Hematopoietic multipotent progenitor cell treated with erythropoietin and hydrocortisone succinate and interleukin-3 and kit ligand, for 6 days (in vitro differentiated cells): ENCODE data around the gene TCP11L1.
A peak's percentile ranks its signal among the peaks of the same experiment; 100 is the strongest.
"Not testable (repeated sequence)": the region's sequence is repeated elsewhere in the genome, so short reads cannot be mapped to it uniquely, and the experiment has no call there.

Source experiments
- DNase-seq: peaks from one replicate; pipeline ENCODE4 v3.0.0-alpha.2; 2015

The TCP11L1 gene

GRCh38 chr11:33039274-33040032, at the start of gene TCP11L1:
Gene TCP11L1, plus strand, starts transcription at chr11:33039572. Its CDS starts 4,202 bp downstream, at chr11:33043774.
- peak; percentile 94 for DNase-seq

GRCh38 chr11:32990481-32990880, 48.9 kb upstream of the TCP11L1 start:
- DNase-seq = no peak

DNA sequence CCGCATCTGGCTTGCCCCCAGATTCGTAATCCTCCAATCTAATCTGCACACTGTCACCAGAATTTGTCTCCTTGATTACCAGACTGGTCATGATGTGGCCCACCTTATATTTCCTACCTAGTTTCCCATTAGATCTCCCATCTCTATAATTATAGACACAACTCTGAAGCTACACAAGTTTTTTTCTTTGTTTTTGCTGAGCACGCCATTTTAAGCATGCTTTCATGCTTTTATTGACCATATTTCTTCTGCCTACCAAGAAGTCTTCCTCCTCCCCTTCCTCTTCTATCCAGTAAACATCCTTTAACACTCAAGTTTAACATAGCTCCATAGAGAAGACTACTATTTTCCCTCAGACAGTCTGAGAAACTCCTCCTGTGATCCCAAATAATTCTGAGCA, 47.9 kb upstream of the TCP11L1 start:
- DNase-seq = no peak

DNA sequence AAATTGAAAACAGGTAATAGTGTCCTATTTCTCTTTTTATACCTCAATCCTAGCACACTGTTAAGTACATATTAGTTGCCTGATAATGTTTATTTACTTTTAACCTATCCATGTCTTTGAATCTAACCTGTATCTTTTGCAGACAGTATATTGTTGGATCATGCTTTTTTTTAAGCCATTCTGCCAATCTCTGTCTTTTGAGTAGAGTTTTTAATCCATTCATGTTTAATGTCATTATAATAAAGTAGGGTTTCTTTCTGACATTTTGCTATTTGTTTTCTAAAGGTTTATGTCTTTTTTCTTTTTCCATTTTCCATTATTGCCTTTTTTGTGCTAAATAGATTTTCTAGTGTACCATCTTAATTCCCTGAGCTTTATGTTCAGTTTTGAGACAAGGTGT, 47.5 kb upstream of the TCP11L1 start:
- DNase-seq = no peak

DNA sequence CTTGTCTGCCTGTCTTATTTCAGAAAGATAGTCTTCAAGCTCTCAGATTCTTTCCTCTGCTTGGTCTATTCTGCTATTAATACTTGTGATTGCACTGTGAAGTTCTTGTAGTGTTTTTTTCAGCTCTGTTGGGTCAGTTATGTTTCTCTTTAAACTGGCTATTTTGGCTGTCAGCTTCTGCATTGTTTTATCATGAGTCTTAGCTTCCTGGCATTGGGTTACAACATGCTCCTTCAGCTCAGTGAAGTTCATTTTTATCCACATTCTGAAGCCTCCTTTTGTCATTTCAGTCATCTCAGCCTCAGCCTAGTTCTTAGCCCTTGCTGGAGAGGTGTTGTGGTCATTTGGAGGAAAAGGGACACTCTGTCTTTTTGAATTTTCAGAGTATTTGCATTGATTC, 39.2 kb upstream of the TCP11L1 start:
- DNase-seq = no peak

DNA sequence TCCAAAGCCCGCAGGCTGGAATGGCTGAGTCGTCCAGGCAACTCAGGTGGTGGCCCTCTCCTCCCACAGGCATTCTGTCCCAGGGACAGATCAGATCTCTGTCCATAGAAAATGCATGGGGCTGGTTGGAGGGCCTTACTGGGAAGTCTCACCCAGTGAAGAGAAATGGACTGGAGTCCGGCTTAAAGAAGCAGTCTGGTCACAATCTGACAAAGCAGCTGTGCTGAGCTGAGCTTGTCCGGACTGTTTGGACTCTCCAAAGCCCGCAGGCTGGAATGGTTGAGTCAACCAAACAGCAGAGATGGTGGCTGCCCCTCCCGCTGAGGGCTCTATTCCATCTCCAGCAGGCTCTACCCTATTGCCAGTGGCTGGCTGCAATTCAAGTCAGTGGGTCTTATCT, 38.1 kb upstream of the TCP11L1 start:
- DNase-seq = no peak

DNA sequence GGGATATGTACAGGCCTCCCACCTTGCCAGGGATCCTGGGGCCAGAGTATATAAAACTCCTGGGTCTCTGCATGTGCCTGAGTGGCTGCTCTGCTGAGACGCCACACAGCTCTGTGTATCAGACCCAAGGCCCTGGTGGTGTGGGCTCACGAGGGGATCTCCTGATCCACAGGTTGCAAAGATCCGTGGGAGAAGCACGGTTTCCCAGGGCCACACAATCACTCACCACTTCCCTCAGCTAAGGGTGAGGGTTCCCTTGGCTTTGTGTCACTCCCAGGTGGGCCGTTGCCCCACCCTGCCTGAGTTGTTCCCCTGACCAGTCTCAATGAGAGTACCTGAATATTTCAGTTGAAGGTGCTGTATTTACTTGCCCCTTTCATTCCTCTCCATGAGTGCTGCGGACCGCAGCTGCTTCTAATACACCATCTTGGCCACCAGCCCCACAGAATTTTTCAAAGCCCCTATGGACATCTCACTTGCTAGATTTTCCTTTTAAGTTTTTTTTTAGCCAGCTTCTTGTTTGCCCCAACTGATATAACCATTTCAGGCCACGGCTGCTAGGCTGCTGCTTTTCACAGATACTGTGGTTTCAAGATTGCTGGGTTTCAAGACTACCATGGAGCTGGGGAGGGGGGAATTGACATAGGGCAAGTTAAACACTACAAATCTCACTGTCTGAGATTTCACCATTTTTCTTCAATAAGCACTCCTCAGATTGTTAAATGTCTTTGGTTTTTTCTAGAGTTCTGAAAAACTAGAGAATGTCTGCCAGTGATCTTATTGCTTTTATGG, 37.4 kb upstream of the TCP11L1 start:
- DNase-seq = no peak

GRCh38 chr11:33005175-33005574, 34.2 kb upstream of the TCP11L1 start:
- no peak for DNase-seq

- DNase-seq = no peak
Observed at GRCh38 chr11:33006010-33006409, 33.4 kb upstream of the TCP11L1 start.

DNA sequence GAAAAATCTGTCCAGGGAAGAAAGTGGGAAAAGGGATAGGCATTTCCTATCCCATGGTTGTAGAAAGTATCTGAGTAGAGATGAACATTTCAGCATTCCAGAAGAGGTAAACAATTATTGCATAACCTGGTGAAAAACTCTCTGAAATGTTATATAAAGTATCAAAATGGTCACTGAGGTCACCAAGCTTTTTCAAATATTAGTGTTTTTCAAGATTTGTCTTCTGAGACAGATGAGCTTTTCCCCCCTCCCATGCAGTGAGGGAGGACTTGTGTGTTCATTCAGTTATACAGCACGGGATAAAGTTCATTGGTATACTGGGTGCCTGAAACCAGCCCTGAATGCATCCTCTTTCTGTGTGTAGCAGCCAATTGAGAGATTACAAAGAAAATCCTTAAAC, 25.6 kb upstream of the TCP11L1 start:
- DNase-seq = no peak

GRCh38 chr11:33015621-33016551, 23.5 kb upstream of the TCP11L1 start, which contains the start of gene DEPDC7:
Gene DEPDC7, plus strand, starts transcription at chr11:33015878. Its CDS starts 78 bp downstream, at chr11:33015956.
- peak; percentile 93 for DNase-seq

GRCh38 chr11:33016654-33017053, 22.7 kb upstream of the TCP11L1 start:
- DNase-seq = no peak

DNA sequence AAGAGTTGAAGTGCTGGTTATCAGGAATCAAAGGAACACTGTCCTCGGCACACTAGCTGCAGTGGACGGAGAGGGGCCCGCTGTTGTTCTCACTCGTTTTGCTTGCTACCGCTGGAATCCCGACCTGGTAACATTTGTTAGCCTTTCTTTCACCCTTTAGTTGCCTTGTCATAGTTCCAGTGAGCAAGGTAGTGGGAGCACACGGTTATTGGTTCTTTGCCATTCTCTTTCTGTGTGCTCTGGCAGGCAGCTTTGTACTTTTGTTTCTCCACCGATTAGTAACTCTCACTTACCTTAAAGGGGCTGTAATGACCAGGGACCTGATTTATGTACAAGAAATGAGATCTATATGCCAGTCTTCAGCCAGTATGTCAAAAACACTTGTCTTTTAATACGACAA, 21.9 kb upstream of the TCP11L1 start:
- DNase-seq = no peak

DNA sequence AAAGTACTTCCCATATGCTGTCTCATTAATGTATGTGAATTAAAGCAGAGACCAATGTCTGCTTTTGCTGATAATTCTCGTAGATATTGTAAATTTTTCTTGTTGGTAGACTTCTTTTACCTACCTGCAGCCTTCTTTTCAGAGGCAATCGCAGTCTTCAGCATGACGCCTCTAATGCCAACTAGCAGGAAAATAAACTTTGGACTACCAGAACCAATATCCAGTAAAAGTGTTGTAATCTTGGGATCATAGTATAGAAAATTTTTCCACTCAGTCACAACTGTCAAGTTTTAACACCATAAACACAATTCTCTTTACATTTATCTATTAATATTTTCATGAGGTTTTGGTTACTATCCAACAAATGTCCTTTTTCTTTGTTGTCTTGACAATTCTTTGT, 21.4 kb upstream of the TCP11L1 start:
- no peak for DNase-seq

- no peak for DNase-seq
Observed at GRCh38 chr11:33018840-33019239, 20.5 kb upstream of the TCP11L1 start.

DNA sequence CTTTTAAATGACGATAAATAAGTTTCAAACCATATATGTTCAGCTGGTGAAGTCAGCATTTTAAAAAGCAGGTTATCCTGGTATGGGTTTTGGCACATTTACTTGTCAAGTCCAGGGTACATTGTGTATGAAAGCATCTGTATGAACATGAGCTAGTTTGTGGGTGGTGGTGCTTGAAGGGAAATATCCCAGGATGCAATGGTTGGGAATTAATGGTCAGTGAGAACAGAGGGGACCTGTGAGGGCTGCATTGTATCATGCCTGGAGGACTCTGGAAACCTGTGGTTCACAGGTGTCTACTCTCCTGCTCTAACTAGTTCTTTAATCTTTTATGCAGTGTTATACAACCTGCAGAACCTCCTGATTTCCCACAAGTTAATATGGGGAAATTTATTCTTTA, 17.9 kb upstream of the TCP11L1 start:
- no peak for DNase-seq

DNA sequence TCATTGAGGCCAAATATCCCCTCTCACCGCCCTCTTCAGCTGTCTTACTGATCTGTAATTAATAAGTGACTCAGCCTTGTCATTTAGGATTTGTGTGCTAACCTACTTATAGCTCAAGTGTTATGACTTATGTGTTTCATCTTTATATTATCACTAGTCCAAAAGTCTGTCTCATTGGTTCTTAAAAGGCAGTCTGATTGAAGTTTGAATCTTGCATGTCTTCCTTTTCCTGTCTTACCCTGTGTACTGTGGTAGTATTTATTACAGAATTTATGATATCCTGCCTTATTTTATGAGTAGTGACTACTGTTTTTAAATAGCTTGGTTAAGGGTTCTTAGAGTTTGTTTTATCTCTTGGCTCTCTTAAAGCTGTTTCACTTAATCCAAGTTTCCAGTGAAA, 17.4 kb upstream of the TCP11L1 start:
- DNase-seq = no peak

DNA sequence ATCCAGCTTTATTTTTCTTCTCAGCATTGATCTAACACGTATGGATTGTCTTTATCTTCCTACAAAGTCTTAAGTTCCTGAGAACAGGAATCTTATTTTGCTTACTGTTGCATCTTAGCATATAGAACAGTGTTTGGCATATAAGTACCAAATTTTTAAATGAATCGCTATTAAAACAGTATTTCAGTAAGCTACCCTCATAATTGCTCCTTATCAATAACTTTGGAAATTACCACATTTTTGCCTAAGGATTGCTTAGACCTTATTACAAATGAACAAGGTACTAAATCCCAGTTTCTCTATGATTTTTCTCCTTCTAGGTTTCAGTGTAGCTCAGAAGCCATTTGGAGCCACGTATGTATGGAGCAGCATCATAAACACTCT, 14.0 kb upstream of the TCP11L1 start:
- DNase-seq = no peak

GRCh38 chr11:33027233-33027632, 12.1 kb upstream of the TCP11L1 start:
- DNase-seq = no peak

DNA sequence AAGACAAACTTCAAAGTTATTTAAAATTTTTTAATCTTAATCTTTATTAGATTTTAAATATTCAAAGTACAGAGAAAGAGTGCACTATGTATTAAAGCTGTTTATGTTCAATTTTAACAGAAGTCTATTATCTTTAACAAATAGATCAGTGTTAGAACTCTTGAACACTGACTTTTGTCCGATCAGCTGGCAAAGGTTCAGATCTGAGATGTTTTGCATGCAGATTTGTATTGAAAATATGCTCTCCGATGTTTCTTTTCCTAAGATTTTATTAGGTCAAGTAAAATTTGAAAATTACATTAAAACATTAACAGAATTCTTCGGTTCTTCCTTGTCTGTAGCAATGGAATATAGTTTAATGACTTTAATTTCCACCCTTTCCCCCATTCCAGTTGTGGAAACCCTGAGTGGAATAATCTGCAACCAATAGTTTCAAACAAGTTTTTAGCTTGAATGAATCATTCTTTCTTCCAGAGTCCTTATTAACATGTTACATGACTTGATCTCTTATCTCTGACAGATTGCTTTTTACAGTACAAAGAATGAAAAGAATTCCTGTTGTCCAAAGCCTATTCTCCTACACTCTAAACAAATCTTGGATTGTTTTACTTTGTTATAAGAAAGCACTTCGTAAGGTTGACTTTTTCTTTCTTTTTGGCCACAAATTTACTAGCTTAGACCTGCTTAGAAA, 11.4 kb upstream of the TCP11L1 start:
- DNase-seq = no peak

GRCh38 chr11:33028537-33028914, 10.8 kb upstream of the TCP11L1 start:
- DNase-seq = no peak

- not testable (repeated sequence) for DNase-seq
Observed at GRCh38 chr11:33029218-33029617, 10.2 kb upstream of the TCP11L1 start.

DNA sequence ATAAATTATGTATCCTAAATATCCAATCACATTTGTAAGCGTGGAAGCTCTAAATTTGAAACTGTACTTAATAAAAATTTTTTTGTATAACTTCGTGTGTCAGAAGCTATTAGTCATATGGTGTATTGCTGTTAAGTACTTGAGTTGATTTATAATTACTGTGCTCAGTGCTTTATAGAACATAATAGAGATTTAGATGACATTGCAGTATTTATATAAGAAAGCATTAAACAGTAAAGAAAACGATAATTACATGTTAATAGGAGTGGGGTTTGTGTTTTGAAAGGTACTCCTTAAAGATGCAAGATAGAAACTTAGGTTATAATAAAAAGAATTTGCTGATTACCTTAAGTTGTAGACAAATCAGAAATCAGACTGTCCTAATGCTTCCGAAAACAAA, 5.9 kb upstream of the TCP11L1 start:
- no peak for DNase-seq
